Calu3 (cell line): ENCODE data around the gene TSFM. TPM values are rescaled to one million over a fixed set of nuclear protein-coding genes. Genes with fewer than 3 reads are reported as not detected.
A peak's percentile ranks its signal among the peaks of the same experiment; 100 is the strongest.

Experiments
- BruUV-seq: library from RNA; stranded (reverse); fragments of 400-500 nt; replicated peaks from 2 replicates; lab custom pipeline; 2021; lab: Mats Ljungman, UMichigan
- CTCF ChIA-PET: fragments of 300-600 bp; sonication (Branson Sonifier 250); formaldehyde crosslinking; loops from one replicate; lab custom pipeline; 2022; ENCODE audit warnings: antibody characterized with exemption; lab: Charles Lee
- DNase-seq: peaks from one replicate; pipeline ENCODE4 v3.0.0; 2022
- H3K27ac Mint-ChIP-seq: one replicate; pipeline ENCODE4 v1.8.0; 2022; ENCODE audit warnings: mixed read lengths; ENCODE audit not compliant: unreplicated experiment
- H3K27me3 Mint-ChIP-seq: one replicate; pipeline ENCODE4 v1.8.0; 2022; ENCODE audit warnings: mixed read lengths; ENCODE audit not compliant: unreplicated experiment
- H3K36me3 Mint-ChIP-seq: one replicate; pipeline ENCODE4 v1.8.0; 2022; ENCODE audit warnings: mild to moderate bottlenecking, moderate library complexity, mixed read lengths; ENCODE audit not compliant: insufficient read depth, unreplicated experiment
- H3K4me1 Mint-ChIP-seq: one replicate; pipeline ENCODE4 v1.8.0; 2022; ENCODE audit warnings: mild to moderate bottlenecking, low read depth, mixed read lengths; ENCODE audit not compliant: unreplicated experiment
- H3K4me3 Mint-ChIP-seq: one replicate; pipeline ENCODE4 v1.8.0; 2022; ENCODE audit warnings: mild to moderate bottlenecking, low read depth, moderate library complexity, mixed read lengths; ENCODE audit not compliant: unreplicated experiment
- H3K9me3 Mint-ChIP-seq: one replicate; pipeline ENCODE4 v1.8.0; 2022; ENCODE audit warnings: low read depth, mixed read lengths; ENCODE audit not compliant: unreplicated experiment
- CTCF ChIP-seq: fragments of 200-600 bp; IDR thresholded peaks from one replicate; pipeline ENCODE4 v1.8.0; 2022; ENCODE audit warnings: antibody characterized with exemption; ENCODE audit not compliant: unreplicated experiment
- intact Hi-C: fragments of 100-400 bp; cut with micrococcal nuclease; formaldehyde crosslinking; loops from one replicate; pipeline ENCODE4 v1.10.0; 2022; ENCODE audit not compliant: unreplicated experiment
- total RNA-seq: library from RNA; stranded (reverse); gene quantifications from 2 replicates; pipeline ENCODE4 v1.2.3, GENCODE V29; 2022

The TSFM gene
- total RNA-seq, 1 experiment from 2014 or later: 47.1 TPM

- Mint-ChIP-seq H3K27me3 (no peaks in the 10 kb centered on the region), H3K4me1 (peaks cover 39% of the 10 kb centered on the region), H3K4me3 (peak overlapping the region; percentile 67), H3K9me3 (no peaks in the 10 kb centered on the region), H3K36me3 (peaks cover 58% of the 10 kb centered on the region), H3K27ac (peak overlapping the region; percentile 41)
- peak; percentile 64 for TF ChIP-seq CTCF
- BruUV-seq: no TSS peak
- CTCF ChIA-PET: interaction anchor here (0.6 to 1.8 kb wide), 8 partner anchors 8 to 109 kb away, joined by 3 to 9 read pairs (median 4); partner anchors contain the start of genes CYP27B1, EEF1AKMT3, METTL1 and OS9
- intact Hi-C loops: no loop called here
- peak; percentile 66 for DNase-seq
Observed at GRCh38 chr12:57756406-57757341, 25.9 kb upstream of the TSFM start.

GRCh38 chr12:57757771-57758170 lies 24.8 kb upstream of the TSFM start:
- Mint-ChIP-seq H3K36me3 (peaks cover 54% of the 10 kb centered on the region), H3K4me1 (peaks cover 30% of the 10 kb centered on the region), H3K4me3 (no peak overlapping the region), H3K27me3 (peaks cover under 1% of the 10 kb centered on the region), H3K9me3 (no peaks in the 10 kb centered on the region), H3K27ac (no peak overlapping the region)
- no peak for TF ChIP-seq CTCF
- DNase-seq: no peak
- BruUV-seq: no TSS peak
- CTCF ChIA-PET: no interaction called here
- intact Hi-C loops: no loop called here

- peaks cover 11% of the 10 kb centered on the region for H3K27me3 Mint-ChIP-seq
Observed at GRCh38 chr12:57758552-57759359, 23.8 kb upstream of the TSFM start.

More at GRCh38 chr12:57758552-57759359, 23.8 kb upstream of the TSFM start:
- no peak for DNase-seq
- H3K27ac Mint-ChIP-seq: no peak overlapping the region
- no peak overlapping the region for H3K4me3 Mint-ChIP-seq
- H3K9me3 Mint-ChIP-seq: no peaks in the 10 kb centered on the region
- CTCF ChIA-PET: interaction anchor here (0.8 to 0.9 kb wide), 2 partner anchors 33 to 138 kb away, joined by 3 to 4 read pairs; no protein-coding TSS in a partner anchor
- H3K4me1 Mint-ChIP-seq: peaks cover 20% of the 10 kb centered on the region
- peaks cover 58% of the 10 kb centered on the region for H3K36me3 Mint-ChIP-seq
- intact Hi-C loops: no loop called here
- no peak for TF ChIP-seq CTCF
- BruUV-seq: no TSS peak
